Type B pancreatic cell (in vitro differentiated cells): ENCODE measurements around the gene WDR37. TPM values are rescaled to one million over a fixed set of nuclear protein-coding genes. Genes with fewer than 3 reads are reported as not detected.

Source experiments
- DNase-seq: peaks from one replicate; pipeline ENCODE4 v3.0.0; 2021; ENCODE audit warnings: mixed read lengths; ENCODE audit not compliant: unreplicated experiment; ENCODE audit errors: extremely low spot score
- H3K27ac Mint-ChIP-seq: 2 replicates; pipeline ENCODE4 v1.8.0; 2021; ENCODE audit warnings: mild to moderate bottlenecking, mixed read lengths
- H3K27me3 Mint-ChIP-seq: 2 replicates; pipeline ENCODE4 v1.8.0; 2021; ENCODE audit warnings: mixed read lengths
- H3K36me3 Mint-ChIP-seq: 2 replicates; pipeline ENCODE4 v1.8.0; 2021; ENCODE audit warnings: mixed read lengths
- H3K4me1 Mint-ChIP-seq: one replicate; pipeline ENCODE4 v1.8.0; 2021; ENCODE audit warnings: mixed read lengths; ENCODE audit not compliant: unreplicated experiment
- H3K4me3 Mint-ChIP-seq: 2 replicates; pipeline ENCODE4 v1.8.0; 2021; ENCODE audit warnings: mild to moderate bottlenecking, mixed read lengths
- H3K9me3 Mint-ChIP-seq: 2 replicates; pipeline ENCODE4 v1.8.0; 2021; ENCODE audit warnings: mixed read lengths
- CTCF ChIP-seq: fragments of 200-600 bp; sonication (generic); conservative IDR thresholded peaks from 2 replicates; pipeline ENCODE4 v1.5.0; 2021; ENCODE audit warnings: antibody characterized with exemption, mild to moderate bottlenecking
- total RNA-seq: library from RNA; stranded (reverse); gene quantifications from 2 replicates; pipeline ENCODE4 v1.2.1, GENCODE V29; 2021; ENCODE audit warnings: low replicate concordance

The WDR37 gene
- total RNA-seq, 1 donor from 2014 or later = 16.2 TPM

- DNase-seq = no peak
- no peak overlapping the region for H3K27ac Mint-ChIP-seq
- H3K4me1 Mint-ChIP-seq = no peaks in the 10 kb centered on the region
- peaks cover 20% of the 10 kb centered on the region for H3K36me3 Mint-ChIP-seq
- H3K9me3 Mint-ChIP-seq = no peaks in the 10 kb centered on the region
- no peak overlapping the region for H3K4me3 Mint-ChIP-seq
- H3K27me3 Mint-ChIP-seq = no peaks in the 10 kb centered on the region
- TF ChIP-seq CTCF = no peak
These were observed 33.8 kb upstream of the WDR37 start for GRCh38 chr10:1022413-1022812.

- Mint-ChIP-seq H3K36me3 (peaks cover 11% of the 10 kb centered on the region), H3K9me3 (no peaks in the 10 kb centered on the region), H3K4me3 (no peak overlapping the region), H3K27me3 (no peaks in the 10 kb centered on the region), H3K4me1 (no peaks in the 10 kb centered on the region), H3K27ac (no peak overlapping the region)
- no peak for DNase-seq
- TF ChIP-seq CTCF = no peak
These were observed 32.1 kb upstream of the WDR37 start for GRCh38 chr10:1024103-1024502.

GRCh38 chr10:1025683-1026082 is 30.5 kb upstream of the WDR37 start, which contains the start of gene IDI2:
IDI2 (minus strand) TSS chr10:1025859; CDS start chr10:1024723, 1,136 bp downstream.
- DNase-seq = no peak
- Mint-ChIP-seq H3K4me1 (no peaks in the 10 kb centered on the region), H3K27ac (no peak within 1 kb of the TSS), H3K27me3 (no peaks in the 10 kb centered on the region), H3K9me3 (no peaks in the 10 kb centered on the region), H3K4me3 (no peak within 1 kb of the TSS), H3K36me3 (peaks cover 6% of the 10 kb centered on the region)
- TF ChIP-seq CTCF = no peak

DNA sequence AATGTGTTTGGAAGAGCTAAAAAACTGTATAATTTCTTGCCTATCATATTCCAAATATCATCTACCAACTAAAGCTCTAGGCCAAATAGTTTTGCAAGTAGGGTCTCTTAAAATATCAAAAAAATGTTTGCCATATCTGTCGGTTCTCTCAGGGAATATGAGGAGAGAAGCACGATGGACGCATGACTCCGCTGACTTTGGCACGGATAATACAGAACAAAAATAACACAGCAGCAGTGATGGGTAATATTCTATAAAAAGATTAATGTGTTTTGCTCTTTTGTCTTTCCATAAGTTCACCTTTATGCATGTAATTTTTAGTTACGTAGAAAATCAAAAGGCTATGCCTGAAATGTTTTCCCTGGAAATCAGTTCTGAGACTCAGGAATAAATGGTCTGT is 29.6 kb upstream of the WDR37 start:
- Mint-ChIP-seq H3K36me3 (peaks cover 4% of the 10 kb centered on the region), H3K27ac (no peak overlapping the region), H3K4me3 (no peak overlapping the region), H3K9me3 (no peaks in the 10 kb centered on the region), H3K27me3 (no peaks in the 10 kb centered on the region), H3K4me1 (no peaks in the 10 kb centered on the region)
- DNase-seq = no peak
- no peak for TF ChIP-seq CTCF

- peaks cover 4% of the 10 kb centered on the region for H3K36me3 Mint-ChIP-seq
- no peak overlapping the region for H3K4me3 Mint-ChIP-seq
- H3K27ac Mint-ChIP-seq = no peak overlapping the region
- TF ChIP-seq CTCF = no peak
- no peak for DNase-seq
- H3K9me3 Mint-ChIP-seq = no peaks in the 10 kb centered on the region
- no peaks in the 10 kb centered on the region for H3K4me1 Mint-ChIP-seq
- H3K27me3 Mint-ChIP-seq = no peaks in the 10 kb centered on the region
These were observed 26.3 kb upstream of the WDR37 start for GRCh38 chr10:1029838-1030237.

DNA sequence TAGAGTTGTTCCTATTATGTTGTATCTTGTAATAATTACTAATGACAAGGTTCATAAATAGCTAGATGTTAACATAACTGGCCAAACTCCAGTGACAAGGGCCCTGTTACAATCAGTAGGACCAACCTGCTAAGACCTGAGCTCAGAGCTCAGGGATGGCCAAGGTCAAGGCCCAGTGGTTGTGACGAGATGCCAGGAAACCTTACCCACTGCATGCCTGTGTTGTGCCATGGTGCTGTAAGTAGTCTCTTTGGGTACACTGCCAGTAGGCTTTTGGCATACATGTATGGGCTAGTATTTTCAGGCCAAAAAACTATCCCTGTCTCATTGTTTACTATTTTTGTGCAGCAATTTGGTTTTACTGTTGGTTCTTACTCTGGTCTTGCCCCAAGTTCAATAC is 22.6 kb upstream of the WDR37 start:
- H3K4me3 Mint-ChIP-seq = no peak overlapping the region
- no peak overlapping the region for H3K27ac Mint-ChIP-seq
- H3K27me3 Mint-ChIP-seq = no peaks in the 10 kb centered on the region
- H3K4me1 Mint-ChIP-seq = peaks cover 5% of the 10 kb centered on the region
- peaks cover 4% of the 10 kb centered on the region for H3K36me3 Mint-ChIP-seq
- no peak for DNase-seq
- TF ChIP-seq CTCF = no peak
- no peaks in the 10 kb centered on the region for H3K9me3 Mint-ChIP-seq
